GM23338 (cell line): ENCODE data around the gene ETFB. TPM values are rescaled to one million over a fixed set of nuclear protein-coding genes. Genes with fewer than 3 reads are reported as not detected.
A peak's percentile ranks its signal among the peaks of the same experiment; 100 is the strongest.

Experiments used
- ATAC-seq: fragments of 200-7000 bp; cut with Tn5 transposase; 3 replicates; pipeline ENCODE4 v1.9.1; 2020
- DNase-seq: peaks from one replicate; pipeline ENCODE4 v3.0.0-alpha.2; 2015; ENCODE audit warnings: low spot score
- H2AFZ ChIP-seq: fragments of 200-600 bp; sonication (generic); 2 replicates; pipeline ENCODE4 v1.8.0; 2016; ENCODE audit warnings: antibody characterized with exemption, mild to moderate bottlenecking, moderate library complexity
- H3F3A ChIP-seq: fragments of 200-600 bp; sonication (generic); replicated peaks from 2 replicates; pipeline ENCODE4 v1.8.0; 2017; ENCODE audit warnings: antibody characterized with exemption, mixed run types, low read depth
- H3K27ac ChIP-seq: fragments of 200-600 bp; sonication (generic); 2 replicates; pipeline ENCODE4 v1.6.1; 2016; ENCODE audit warnings: low read depth
- H3K27me3 ChIP-seq: fragments of 200-600 bp; sonication (generic); 2 replicates; pipeline ENCODE4 v1.8.0; 2016; ENCODE audit warnings: mild to moderate bottlenecking, mixed run types, moderate library complexity; ENCODE audit not compliant: insufficient read depth
- H3K36me3 ChIP-seq: fragments of 200-600 bp; sonication (generic); 2 replicates; pipeline ENCODE4 v1.8.0; 2016; ENCODE audit warnings: mild to moderate bottlenecking; ENCODE audit not compliant: insufficient read depth
- H3K4me1 ChIP-seq: fragments of 200-600 bp; sonication (generic); 2 replicates; pipeline ENCODE4 v1.8.0; 2016; ENCODE audit warnings: mild to moderate bottlenecking, moderate library complexity; ENCODE audit not compliant: insufficient read depth
- H3K4me2 ChIP-seq: fragments of 200-600 bp; sonication (generic); 2 replicates; pipeline ENCODE4 v1.7.1; 2017; ENCODE audit warnings: mixed run types
- H3K4me3 ChIP-seq: fragments of 200-600 bp; sonication (generic); 2 replicates; pipeline ENCODE4 v1.6.1; 2016; ENCODE audit warnings: mixed run types
- H3K79me2 ChIP-seq: fragments of 200-600 bp; sonication (generic); replicated peaks from 2 replicates; pipeline ENCODE4 v1.8.0; 2017; ENCODE audit warnings: mild to moderate bottlenecking; ENCODE audit not compliant: insufficient read depth
- H3K9me2 ChIP-seq: fragments of 200-600 bp; sonication (generic); 2 replicates; pipeline ENCODE4 v1.8.0; 2017; ENCODE audit not compliant: insufficient read depth
- H4K20me1 ChIP-seq: fragments of 200-600 bp; sonication (generic); replicated peaks from 2 replicates; pipeline ENCODE4 v1.8.0; 2017; ENCODE audit warnings: mild to moderate bottlenecking; ENCODE audit not compliant: insufficient read depth
- H3K27ac Mint-ChIP-seq: 2 replicates; pipeline ENCODE4 v1.8.0; 2020; ENCODE audit warnings: inconsistent platforms, mild to moderate bottlenecking, moderate library complexity, mixed read lengths
- H3K27me3 Mint-ChIP-seq: 3 replicates; pipeline ENCODE4 v1.8.0; 2022; ENCODE audit warnings: low read depth, mild to moderate bottlenecking, moderate library complexity, mixed read lengths, inconsistent platforms; ENCODE audit not compliant: insufficient read depth, poor library complexity
- H3K36me3 Mint-ChIP-seq: 3 replicates; pipeline ENCODE4 v1.8.0; 2021; ENCODE audit warnings: low read depth, mild to moderate bottlenecking, inconsistent platforms, moderate library complexity, mixed read lengths
- H3K4me1 Mint-ChIP-seq: 3 replicates; pipeline ENCODE4 v1.8.0; 2020; ENCODE audit warnings: mild to moderate bottlenecking, inconsistent platforms, mixed read lengths
- H3K4me3 Mint-ChIP-seq: 3 replicates; pipeline ENCODE4 v1.8.0; 2021; ENCODE audit warnings: moderate library complexity, mild to moderate bottlenecking, inconsistent platforms, mixed read lengths
- H3K9me3 Mint-ChIP-seq: 3 replicates; pipeline ENCODE4 v1.8.0; 2020; ENCODE audit warnings: moderate library complexity, mild to moderate bottlenecking, inconsistent platforms, mixed read lengths
- CREB1 ChIP-seq: fragments of 250-450 bp; sonication (Bioruptor Pico); IDR thresholded peaks from 2 replicates; pipeline ENCODE4 v1.5.0; 2020; ENCODE audit warnings: low read depth, mild to moderate bottlenecking, moderate library complexity
- CTCF ChIP-seq, 2 experiments: fragments of 200-600 bp in 1 of 2; sonication (generic) in 1 of 2; conservative IDR thresholded peaks; 2 replicates each; pipeline versions ENCODE4 v1.5.1 to v1.6.1; 2016 to 2017; ENCODE audit warnings: antibody characterized with exemption in 2 of 2, low read depth in 2 of 2, mild to moderate bottlenecking in 2 of 2, moderate library complexity in 1 of 2
- EZH2 ChIP-seq: fragments of 200-600 bp; sonication (generic); IDR thresholded peaks from one replicate; pipeline ENCODE4 v1.8.0; 2017; ENCODE audit warnings: antibody characterized with exemption, mild to moderate bottlenecking, low read depth; ENCODE audit not compliant: unreplicated experiment
- JUNB ChIP-seq: IDR thresholded peaks from one replicate; pipeline ENCODE4 v1.6.1; 2016; ENCODE audit warnings: antibody characterized with exemption; ENCODE audit not compliant: unreplicated experiment
- NANOG ChIP-seq: IDR thresholded peaks from 2 replicates; pipeline ENCODE4 v1.6.1; 2016; ENCODE audit warnings: antibody characterized with exemption, borderline replicate concordance
- POLR2AphosphoS5 ChIP-seq: IDR thresholded peaks from 2 replicates; pipeline ENCODE4 v1.6.1; 2016; ENCODE audit warnings: antibody characterized with exemption, low read depth
- ZNF114 ChIP-seq: fragments of 250-450 bp; sonication (Bioruptor Pico); IDR thresholded peaks from 2 replicates; pipeline ENCODE4 v1.5.0; 2020; ENCODE audit warnings: mild to moderate bottlenecking, moderate library complexity
- ZNF331 ChIP-seq: fragments of 250-450 bp; sonication (Bioruptor Pico); IDR thresholded peaks from 2 replicates; pipeline ENCODE4 v1.5.0; 2020; ENCODE audit warnings: low read depth, mild to moderate bottlenecking, moderate library complexity
- polyA plus RNA-seq: library from polyadenylated mRNA; unstranded; fragments of >200 nt; fragmentation: Nextera tagmentation; extraction: Ambion mirVana; gene quantifications from 2 replicates; pipeline ENCODE4 v1.2.1, GENCODE V29; 2016
- total RNA-seq: library from RNA; depleted of rRNA; stranded (reverse); fragments of >200 nt; shearing (Covaris generic); gene quantifications from 2 replicates; pipeline ENCODE4 v1.2.3, GENCODE V29; 2014
- TF ChIP-seq, protein P1 (sequence below): fragments of 250-450 bp; sonication (Bioruptor Pico); IDR thresholded peaks from 2 replicates; pipeline ENCODE4 v1.5.0; 2020; ENCODE audit warnings: mild to moderate bottlenecking, moderate library complexity
- TF ChIP-seq, protein P2 (sequence below): IDR thresholded peaks from 2 replicates; pipeline ENCODE4 v1.6.1; 2016; ENCODE audit warnings: antibody characterized with exemption

ETFB gene
- total and polyA plus RNA-seq, 2 experiments from 2014 or later, result 37.3 to 63.4 TPM

DNA sequence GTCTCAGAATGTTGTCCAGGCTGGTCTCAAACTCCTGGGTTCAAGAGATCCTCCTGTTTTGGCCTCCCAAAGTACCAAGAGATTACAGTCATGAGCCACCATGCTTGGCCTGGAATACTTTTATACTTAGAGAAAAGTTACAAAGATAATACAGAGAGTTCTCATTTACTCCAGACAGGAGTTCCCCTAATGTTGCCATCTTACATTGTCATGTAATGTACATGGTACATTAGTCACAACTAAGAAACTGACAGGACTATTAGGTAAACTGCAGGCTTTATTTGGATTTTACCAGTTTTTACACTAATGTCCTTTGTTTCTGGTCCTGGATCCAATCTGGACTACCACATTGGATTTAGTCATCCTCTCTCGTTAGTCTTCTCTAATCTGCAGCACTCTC is 26.5 kb upstream of the ETFB start (continued):
- TF ChIP-seq, protein P1, sequence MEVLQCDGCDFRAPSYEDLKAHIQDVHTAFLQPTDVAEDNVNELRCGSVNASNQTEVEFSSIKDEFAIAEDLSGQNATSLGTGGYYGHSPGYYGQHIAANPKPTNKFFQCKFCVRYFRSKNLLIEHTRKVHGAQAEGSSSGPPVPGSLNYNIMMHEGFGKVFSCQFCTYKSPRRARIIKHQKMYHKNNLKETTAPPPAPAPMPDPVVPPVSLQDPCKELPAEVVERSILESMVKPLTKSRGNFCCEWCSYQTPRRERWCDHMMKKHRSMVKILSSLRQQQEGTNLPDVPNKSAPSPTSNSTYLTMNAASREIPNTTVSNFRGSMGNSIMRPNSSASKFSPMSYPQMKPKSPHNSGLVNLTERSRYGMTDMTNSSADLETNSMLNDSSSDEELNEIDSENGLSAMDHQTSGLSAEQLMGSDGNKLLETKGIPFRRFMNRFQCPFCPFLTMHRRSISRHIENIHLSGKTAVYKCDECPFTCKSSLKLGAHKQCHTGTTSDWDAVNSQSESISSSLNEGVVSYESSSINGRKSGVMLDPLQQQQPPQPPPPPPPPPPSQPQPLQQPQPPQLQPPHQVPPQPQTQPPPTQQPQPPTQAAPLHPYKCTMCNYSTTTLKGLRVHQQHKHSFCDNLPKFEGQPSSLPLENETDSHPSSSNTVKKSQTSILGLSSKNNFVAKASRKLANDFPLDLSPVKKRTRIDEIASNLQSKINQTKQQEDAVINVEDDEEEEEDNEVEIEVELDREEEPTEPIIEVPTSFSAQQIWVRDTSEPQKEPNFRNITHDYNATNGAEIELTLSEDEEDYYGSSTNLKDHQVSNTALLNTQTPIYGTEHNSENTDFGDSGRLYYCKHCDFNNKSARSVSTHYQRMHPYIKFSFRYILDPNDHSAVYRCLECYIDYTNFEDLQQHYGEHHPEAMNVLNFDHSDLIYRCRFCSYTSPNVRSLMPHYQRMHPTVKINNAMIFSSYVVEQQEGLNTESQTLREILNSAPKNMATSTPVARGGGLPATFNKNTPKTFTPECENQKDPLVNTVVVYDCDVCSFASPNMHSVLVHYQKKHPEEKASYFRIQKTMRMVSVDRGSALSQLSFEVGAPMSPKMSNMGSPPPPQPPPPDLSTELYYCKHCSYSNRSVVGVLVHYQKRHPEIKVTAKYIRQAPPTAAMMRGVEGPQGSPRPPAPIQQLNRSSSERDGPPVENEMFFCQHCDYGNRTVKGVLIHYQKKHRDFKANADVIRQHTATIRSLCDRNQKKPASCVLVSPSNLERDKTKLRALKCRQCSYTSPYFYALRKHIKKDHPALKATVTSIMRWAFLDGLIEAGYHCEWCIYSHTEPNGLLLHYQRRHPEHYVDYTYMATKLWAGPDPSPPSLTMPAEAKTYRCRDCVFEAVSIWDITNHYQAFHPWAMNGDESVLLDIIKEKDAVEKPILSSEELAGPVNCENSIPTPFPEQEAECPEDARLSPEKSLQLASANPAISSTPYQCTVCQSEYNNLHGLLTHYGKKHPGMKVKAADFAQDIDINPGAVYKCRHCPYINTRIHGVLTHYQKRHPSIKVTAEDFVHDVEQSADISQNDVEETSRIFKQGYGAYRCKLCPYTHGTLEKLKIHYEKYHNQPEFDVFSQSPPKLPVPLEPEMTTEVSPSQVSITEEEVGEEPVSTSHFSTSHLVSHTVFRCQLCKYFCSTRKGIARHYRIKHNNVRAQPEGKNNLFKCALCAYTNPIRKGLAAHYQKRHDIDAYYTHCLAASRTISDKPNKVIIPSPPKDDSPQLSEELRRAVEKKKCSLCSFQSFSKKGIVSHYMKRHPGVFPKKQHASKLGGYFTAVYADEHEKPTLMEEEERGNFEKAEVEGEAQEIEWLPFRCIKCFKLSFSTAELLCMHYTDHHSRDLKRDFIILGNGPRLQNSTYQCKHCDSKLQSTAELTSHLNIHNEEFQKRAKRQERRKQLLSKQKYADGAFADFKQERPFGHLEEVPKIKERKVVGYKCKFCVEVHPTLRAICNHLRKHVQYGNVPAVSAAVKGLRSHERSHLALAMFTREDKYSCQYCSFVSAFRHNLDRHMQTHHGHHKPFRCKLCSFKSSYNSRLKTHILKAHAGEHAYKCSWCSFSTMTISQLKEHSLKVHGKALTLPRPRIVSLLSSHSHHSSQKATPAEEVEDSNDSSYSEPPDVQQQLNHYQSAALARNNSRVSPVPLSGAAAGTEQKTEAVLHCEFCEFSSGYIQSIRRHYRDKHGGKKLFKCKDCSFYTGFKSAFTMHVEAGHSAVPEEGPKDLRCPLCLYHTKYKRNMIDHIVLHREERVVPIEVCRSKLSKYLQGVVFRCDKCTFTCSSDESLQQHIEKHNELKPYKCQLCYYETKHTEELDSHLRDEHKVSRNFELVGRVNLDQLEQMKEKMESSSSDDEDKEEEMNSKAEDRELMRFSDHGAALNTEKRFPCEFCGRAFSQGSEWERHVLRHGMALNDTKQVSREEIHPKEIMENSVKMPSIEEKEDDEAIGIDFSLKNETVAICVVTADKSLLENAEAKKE, result no peak
- no peak for TF ChIP-seq CREB1 (CRISPR knock-in tag)

GRCh38 chr19:51391073-51391611 is 25.0 kb upstream of the ETFB start:
- Mint-ChIP-seq H3K36me3 (peaks cover 2% of the 10 kb centered on the region; the same call in 2 of the 3 replicates), H3K27ac (0 out of 2 replicates have a peak overlapping the region, but pooled peaks have one; percentile 56), H3K4me3 (no peak overlapping the region; the same call in 2 of the 3 replicates), H3K4me1 (peaks cover 22% of the 10 kb centered on the region), H3K9me3 (no peaks in the 10 kb centered on the region; the same call in 1 of the 3 replicates), H3K27me3 (peaks cover 20% of the 10 kb centered on the region)
- TF ChIP-seq EZH2, result no peak
- TF ChIP-seq ZNF331 (CRISPR knock-in tag), result no peak
- no peak for TF ChIP-seq POLR2AphosphoS5
- no peak for TF ChIP-seq NANOG
- TF ChIP-seq, protein P2, sequence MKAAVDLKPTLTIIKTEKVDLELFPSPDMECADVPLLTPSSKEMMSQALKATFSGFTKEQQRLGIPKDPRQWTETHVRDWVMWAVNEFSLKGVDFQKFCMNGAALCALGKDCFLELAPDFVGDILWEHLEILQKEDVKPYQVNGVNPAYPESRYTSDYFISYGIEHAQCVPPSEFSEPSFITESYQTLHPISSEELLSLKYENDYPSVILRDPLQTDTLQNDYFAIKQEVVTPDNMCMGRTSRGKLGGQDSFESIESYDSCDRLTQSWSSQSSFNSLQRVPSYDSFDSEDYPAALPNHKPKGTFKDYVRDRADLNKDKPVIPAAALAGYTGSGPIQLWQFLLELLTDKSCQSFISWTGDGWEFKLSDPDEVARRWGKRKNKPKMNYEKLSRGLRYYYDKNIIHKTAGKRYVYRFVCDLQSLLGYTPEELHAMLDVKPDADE, result no peak
- TF ChIP-seq JUNB, result no peak
- TF ChIP-seq ZNF114 (CRISPR knock-in tag), result no peak
- TF ChIP-seq CTCF (conservative IDR thresholded peaks at IDR 0.05; ENCODE audit: low read depth in 2 of 2), result no peak
- Histone ChIP-seq H2AFZ (0 out of 2 replicates have a peak overlapping the region, but pooled peaks have one; percentile 66), H3K27ac (no peak overlapping the region; the same call in 1 of the 2 replicates), H3K79me2 (peaks cover 9% of the 10 kb centered on the region; the same call in 1 of the 2 replicates), H3K27me3 (no peaks in the 10 kb centered on the region), H3K36me3 (no peaks in the 10 kb centered on the region), H3K4me3 (peak overlapping the region; percentile 22), H3K9me2 (no peaks in the 10 kb centered on the region), H3K4me2 (peak overlapping the region; percentile 64), H4K20me1 (no peaks in the 10 kb centered on the region), H3F3A (0 out of 2 replicates have a peak, but pooled peaks cover 3% of the 10 kb centered on the region), H3K4me1 (0 out of 2 replicates have a peak, but pooled peaks cover 8% of the 10 kb centered on the region)
- no peak for ATAC-seq
- no peak for DNase-seq
